ENCODE measurements around the gene GPR15LG. TPM values are rescaled to one million over a fixed set of nuclear protein-coding genes. Genes with fewer than 3 reads are reported as not detected.

Gene GPR15LG
- total RNA-seq, 4 donors from 2014 or later: 197 to 480 (median 266) TPM

DNA sequence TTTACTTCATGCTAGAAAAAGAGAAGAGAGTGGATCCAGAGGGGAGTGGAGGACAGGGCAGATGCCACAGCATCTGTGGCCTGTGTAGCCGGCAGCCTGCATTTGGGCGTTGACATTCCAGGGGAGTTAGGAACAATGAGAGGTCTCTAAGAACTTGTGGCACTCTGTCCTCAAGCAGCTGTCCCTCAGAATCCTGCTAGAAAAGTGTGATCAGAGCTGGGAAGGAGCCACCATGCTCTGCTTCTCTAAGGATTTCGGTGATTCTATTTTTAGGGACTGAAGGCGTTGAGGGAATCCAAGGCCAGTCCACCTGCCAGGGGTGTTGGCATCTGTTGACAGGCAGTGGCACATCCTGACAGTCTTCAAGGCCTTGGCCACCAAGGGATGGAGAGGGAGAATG, 44.1 kb downstream of the GPR15LG start:
- no peak overlapping the region for H3K4me3 ChIP-seq
- H3K9me3 ChIP-seq: no peaks in the 10 kb centered on the region
- H3K27ac ChIP-seq: no peak overlapping the region
- in situ Hi-C loops (cut with MboI; ENCODE audit: low pct_ligation_motif_present in 1 of 4, low pct_unique_long_range_greater_than_20kb in 1 of 4, low sequenced_read_pairs in 3 of 4) (no loop called here), intact Hi-C loops (cut with DNase I; ENCODE audit: low total_unique reads) (no loop called here)
- no peaks in the 10 kb centered on the region for H3K4me1 ChIP-seq
- H3K36me3 ChIP-seq: no peaks in the 10 kb centered on the region
- H3K27me3 ChIP-seq: no peaks in the 10 kb centered on the region
- no peak for DNase-seq
- TF ChIP-seq CTCF (IDR thresholded peaks at IDR 0.05) (no peak), POLR2AphosphoS5 (IDR thresholded peaks at IDR 0.05) (no peak), EP300 (IDR thresholded peaks at IDR 0.05; ENCODE audit: low read depth) (no peak), POLR2A (IDR thresholded peaks at IDR 0.05) (no peak)
- 88 to 92% methylated on average over 4 of the region's 4 CpGs for WGBS, 2 donors (ENCODE audit: low coverage in 1 of 2)

DNA sequence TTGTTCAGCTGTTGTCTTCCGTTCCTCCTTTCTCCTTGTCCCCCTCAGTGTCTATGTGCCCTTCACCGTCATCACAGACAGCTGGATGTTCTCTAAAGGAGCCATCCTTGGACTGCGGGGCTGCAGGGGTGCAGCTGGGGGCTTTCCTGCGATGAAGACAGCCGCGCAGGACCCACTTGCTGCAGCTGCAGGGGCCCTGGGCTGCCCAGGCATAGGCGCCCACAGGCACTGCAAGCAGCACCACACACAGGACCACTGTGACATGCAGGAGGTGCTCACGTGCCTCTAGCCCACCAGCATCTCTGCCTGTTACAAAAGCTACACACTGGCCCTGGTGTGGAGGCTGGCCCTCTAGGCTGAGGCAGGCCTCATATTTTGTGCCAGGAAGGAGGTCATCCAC, 48.3 kb downstream of the GPR15LG start:
- in situ Hi-C loops (cut with MboI; ENCODE audit: low pct_ligation_motif_present in 1 of 4, low pct_unique_long_range_greater_than_20kb in 1 of 4, low sequenced_read_pairs in 3 of 4) (no loop called here), intact Hi-C loops (cut with DNase I; ENCODE audit: low total_unique reads) (no loop called here)
- Histone ChIP-seq H3K36me3 (no peaks in the 10 kb centered on the region), H3K9me3 (no peaks in the 10 kb centered on the region), H3K4me1 (no peaks in the 10 kb centered on the region), H3K4me3 (no peak overlapping the region), H3K27ac (no peak overlapping the region), H3K27me3 (peaks cover 5% of the 10 kb centered on the region)
- 88 to 100% methylated on average over 1 to 6 of the region's 8 CpGs for WGBS, 2 donors (ENCODE audit: low coverage in 1 of 2)
- DNase-seq: no peak
- TF ChIP-seq POLR2A (IDR thresholded peaks at IDR 0.05) (no peak), EP300 (IDR thresholded peaks at IDR 0.05; ENCODE audit: low read depth) (no peak), POLR2AphosphoS5 (IDR thresholded peaks at IDR 0.05) (no peak), CTCF (IDR thresholded peaks at IDR 0.05) (no peak)

DNA sequence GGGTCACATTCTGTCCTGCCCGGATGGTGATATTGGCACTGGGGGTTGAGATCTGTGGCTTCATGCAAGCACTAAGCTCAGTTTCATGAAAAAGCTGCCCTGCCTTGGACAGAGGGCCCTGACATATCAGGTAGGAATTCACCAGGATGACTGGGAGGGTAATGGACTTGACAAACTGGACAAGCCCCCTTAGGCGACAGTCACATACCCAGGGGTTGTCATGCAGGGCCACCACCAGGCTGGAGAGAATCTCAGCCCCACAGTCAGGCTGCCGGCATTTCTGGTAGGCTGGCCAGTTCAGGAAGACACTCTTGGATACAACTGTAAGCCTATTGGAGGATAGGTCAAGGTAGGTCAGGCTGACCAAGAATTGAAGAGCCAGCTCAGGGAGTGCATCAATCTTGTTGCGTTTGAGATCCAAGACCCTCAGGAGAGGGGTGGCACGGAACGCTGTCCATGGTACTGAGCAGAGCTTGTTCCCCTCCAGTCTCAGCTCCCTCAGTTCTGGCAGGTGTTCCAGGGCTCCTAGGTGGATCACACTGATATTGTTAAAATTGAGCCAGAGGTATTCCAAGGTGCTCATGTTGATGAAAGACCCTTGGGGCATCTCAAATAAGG, 50.9 kb downstream of the GPR15LG start:
- Histone ChIP-seq H3K36me3 (no peaks in the 10 kb centered on the region), H3K27ac (no peak overlapping the region), H3K4me3 (no peak overlapping the region), H3K27me3 (peaks cover 5% of the 10 kb centered on the region), H3K9me3 (no peaks in the 10 kb centered on the region), H3K4me1 (no peaks in the 10 kb centered on the region)
- TF ChIP-seq POLR2AphosphoS5 (IDR thresholded peaks at IDR 0.05) (no peak), EP300 (IDR thresholded peaks at IDR 0.05; ENCODE audit: low read depth) (no peak), CTCF (IDR thresholded peaks at IDR 0.05) (no peak), POLR2A (IDR thresholded peaks at IDR 0.05) (no peak)
- in situ Hi-C loops (cut with MboI; ENCODE audit: low pct_ligation_motif_present in 1 of 4, low pct_unique_long_range_greater_than_20kb in 1 of 4, low sequenced_read_pairs in 3 of 4) (no loop called here), intact Hi-C loops (cut with DNase I; ENCODE audit: low total_unique reads) (no loop called here)
- DNase-seq: no peak
- 58% methylated on average over 6 of the region's 6 CpGs; no CpG with 5 or more reads in 1 of the 2 donors for WGBS, 2 donors (ENCODE audit: low coverage in 1 of 2)

- peaks cover 5% of the 10 kb centered on the region for H3K27me3 ChIP-seq
- in situ Hi-C loops (cut with MboI; ENCODE audit: low pct_ligation_motif_present in 1 of 4, low pct_unique_long_range_greater_than_20kb in 1 of 4, low sequenced_read_pairs in 3 of 4) (no loop called here), intact Hi-C loops (cut with DNase I; ENCODE audit: low total_unique reads) (no loop called here)
- no peak for DNase-seq
- no peaks in the 10 kb centered on the region for H3K4me1 ChIP-seq
- TF ChIP-seq POLR2A (IDR thresholded peaks at IDR 0.05) (no peak), CTCF (IDR thresholded peaks at IDR 0.05) (no peak), POLR2AphosphoS5 (IDR thresholded peaks at IDR 0.05) (no peak), EP300 (IDR thresholded peaks at IDR 0.05; ENCODE audit: low read depth) (no peak)
- H3K9me3 ChIP-seq: no peaks in the 10 kb centered on the region
- 54 to 74% methylated on average over 5 to 6 of the region's 6 CpGs for WGBS, 2 donors (ENCODE audit: low coverage in 1 of 2)
- H3K4me3 ChIP-seq: no peak within 1 kb of the TSS
- H3K27ac ChIP-seq: no peak within 1 kb of the TSS
- no peaks in the 10 kb centered on the region for H3K36me3 ChIP-seq
These were observed 52.0 kb downstream of the GPR15LG start, which contains the start of gene LRIT2 for GRCh38 chr10:84225427-84226173. Gene LRIT2 (minus strand): TSS chr10:84225544. CDS start chr10:84225520, 24 bp downstream.
